GM12874 (cell line): ENCODE results near the gene USP12.

Experiments
- TF ChIP-seq, protein P1 (sequence below): IDR thresholded peaks from 2 replicates; pipeline ENCODE4 v1.5.1; 2011; ENCODE audit warnings: low read depth, mild to moderate bottlenecking, control low read depth, low read length, moderate library complexity; ENCODE audit not compliant: insufficient read depth

USP12 gene

DNA sequence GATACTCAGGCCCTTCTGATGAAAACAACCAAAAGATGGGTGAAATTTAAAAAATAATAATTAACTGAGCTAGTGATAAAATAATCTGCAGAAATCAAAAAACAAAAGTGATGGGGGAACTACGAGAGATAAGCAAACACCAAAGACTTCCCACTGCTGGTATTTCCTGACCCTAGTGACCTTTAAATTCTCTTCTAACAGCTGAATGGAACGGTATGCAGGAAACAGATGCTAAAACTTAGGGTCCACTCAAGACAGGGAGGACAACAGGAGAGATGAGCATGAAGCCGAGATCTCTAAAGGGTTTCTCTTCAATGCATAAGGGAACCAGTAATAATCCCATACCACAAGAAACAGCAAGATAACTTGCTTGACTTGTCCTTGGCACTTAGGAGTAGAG is 50.8 kb downstream of the USP12 start:
- TF ChIP-seq, protein P1, sequence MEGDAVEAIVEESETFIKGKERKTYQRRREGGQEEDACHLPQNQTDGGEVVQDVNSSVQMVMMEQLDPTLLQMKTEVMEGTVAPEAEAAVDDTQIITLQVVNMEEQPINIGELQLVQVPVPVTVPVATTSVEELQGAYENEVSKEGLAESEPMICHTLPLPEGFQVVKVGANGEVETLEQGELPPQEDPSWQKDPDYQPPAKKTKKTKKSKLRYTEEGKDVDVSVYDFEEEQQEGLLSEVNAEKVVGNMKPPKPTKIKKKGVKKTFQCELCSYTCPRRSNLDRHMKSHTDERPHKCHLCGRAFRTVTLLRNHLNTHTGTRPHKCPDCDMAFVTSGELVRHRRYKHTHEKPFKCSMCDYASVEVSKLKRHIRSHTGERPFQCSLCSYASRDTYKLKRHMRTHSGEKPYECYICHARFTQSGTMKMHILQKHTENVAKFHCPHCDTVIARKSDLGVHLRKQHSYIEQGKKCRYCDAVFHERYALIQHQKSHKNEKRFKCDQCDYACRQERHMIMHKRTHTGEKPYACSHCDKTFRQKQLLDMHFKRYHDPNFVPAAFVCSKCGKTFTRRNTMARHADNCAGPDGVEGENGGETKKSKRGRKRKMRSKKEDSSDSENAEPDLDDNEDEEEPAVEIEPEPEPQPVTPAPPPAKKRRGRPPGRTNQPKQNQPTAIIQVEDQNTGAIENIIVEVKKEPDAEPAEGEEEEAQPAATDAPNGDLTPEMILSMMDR = no peak

DNA sequence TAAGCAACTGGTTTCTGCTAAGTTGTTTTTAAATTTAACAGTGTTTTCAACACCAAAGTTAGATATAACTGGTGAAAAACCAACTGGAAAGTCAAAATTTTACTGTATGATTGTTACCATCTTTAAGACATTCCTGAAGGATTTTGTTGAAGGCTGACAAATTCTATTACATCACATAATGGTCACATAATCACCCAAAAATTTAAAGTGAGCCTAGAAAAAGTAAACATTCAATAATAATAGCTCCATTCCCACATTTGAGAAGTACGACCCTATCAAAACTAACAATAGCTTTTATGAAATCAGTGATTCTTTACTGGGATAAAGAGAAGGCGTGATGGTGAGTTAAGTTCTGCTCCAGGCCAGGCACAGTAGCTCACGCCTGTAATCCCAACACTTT is 51.6 kb downstream of the USP12 start:
- TF ChIP-seq, protein P1 = no peak

DNA sequence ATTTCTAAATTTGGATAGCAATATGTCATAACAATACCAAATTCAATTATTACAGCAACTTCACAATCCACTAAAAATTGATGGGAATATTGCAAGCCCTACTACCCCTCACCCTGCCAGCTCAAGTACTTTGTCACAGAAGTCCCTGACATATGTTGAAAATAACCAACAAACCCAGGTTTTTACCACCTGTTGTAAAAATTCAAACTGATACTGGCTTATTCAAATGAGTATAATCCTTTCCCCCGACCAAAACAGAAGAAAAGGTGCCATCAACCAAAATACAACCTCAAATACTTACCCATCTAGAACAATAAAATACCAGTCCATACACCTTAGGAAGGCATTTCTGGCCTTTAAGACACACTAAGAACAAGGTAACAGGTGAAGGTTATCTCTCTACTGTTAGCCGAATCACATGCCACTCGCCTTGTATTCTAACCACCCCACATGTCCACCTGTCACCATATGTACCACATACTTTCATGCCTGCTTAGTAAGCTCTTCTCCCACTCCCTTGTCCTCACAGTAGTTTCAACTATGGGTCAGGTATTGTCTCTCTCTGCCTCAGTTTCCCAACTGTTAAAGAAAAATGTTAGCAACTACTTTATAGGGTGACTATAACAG is 53.1 kb downstream of the USP12 start:
- TF ChIP-seq, protein P1 = no peak

DNA sequence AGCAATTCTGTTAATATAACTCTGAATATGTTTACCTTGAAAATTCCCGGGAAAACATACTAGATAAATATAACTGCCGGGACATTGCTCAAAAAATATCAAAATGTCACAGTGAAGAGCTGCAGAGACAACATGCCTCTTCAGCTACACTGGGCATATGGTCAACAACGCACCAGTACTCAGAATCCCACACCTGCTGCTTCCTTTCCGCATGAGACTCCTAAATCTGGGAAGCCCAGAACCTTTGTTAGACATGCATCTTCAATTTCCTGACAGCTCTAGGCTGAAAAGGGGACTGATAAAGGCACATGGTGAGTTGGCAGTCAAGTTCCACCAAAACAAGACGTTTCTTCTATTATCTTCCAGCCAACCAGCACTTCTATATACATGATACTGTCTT is 53.7 kb downstream of the USP12 start:
- TF ChIP-seq, protein P1 = no peak

DNA sequence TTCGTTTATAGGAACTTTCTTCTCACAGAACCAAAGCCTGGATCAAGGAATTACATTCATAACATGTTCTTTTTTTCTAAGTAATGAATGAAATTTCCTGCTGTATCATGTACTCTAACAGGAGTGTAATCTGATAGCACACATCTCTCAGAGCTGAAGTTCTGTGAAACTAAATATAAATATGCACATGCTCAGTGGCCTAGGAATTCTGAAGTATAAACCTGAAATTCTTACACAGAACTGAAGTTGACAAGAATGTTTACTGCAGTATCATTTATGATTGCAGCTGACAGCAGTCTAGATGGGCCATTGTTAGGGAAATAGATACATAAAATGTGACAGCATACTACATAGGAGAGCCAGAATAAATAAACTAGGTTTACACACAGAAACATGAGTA is 54.5 kb downstream of the USP12 start:
- TF ChIP-seq, protein P1 = no peak

DNA sequence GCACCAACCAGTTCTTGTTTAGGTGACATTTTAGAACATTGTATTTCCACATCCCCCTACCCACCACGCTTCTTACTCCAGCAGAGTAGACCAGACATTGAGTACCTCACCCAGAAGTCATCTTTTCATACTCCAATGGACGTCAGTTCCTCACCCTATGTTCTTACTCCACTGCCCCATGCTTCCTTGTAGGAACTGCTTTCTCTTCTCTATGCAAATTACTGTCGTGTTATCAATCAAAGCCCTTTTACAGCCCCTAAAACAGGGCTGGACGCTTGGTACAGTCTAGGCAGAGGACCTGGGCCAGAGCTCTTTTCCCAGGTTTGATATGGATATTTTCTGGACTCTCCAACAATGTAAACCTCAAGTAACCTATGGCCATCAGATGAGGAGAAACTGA is 58.2 kb downstream of the USP12 start:
- TF ChIP-seq, protein P1 = no peak

DNA sequence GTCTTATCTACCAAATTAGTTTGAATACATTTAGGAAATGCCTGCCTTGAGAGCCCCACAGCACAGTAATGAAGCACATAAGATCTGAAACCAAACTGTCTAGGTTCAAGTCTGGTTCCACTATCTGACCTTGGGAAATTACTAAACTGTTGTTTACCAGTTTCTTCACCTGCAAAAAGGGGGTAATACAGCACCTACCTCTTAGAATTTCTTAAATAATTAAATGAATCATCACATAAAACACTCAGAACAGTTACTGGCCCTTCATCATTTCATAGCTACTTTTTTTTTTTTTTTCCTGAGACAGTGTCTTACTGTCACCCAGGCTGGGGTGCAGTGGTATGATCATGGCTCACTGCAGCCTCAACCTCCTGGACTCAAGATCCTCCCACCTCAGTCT is 59.6 kb downstream of the USP12 start:
- TF ChIP-seq, protein P1 = no peak
